Nephron progenitor cell (in vitro differentiated cells): ENCODE results near the gene PC.
A peak's percentile ranks its signal among the peaks of the same experiment; 100 is the strongest.

Experiments used
- DNase-seq: peaks from one replicate; pipeline ENCODE4 v3.0.0; 2021
- H3K27ac Mint-ChIP-seq: 2 replicates; pipeline ENCODE4 v1.8.0; 2021; ENCODE audit warnings: mild to moderate bottlenecking, moderate library complexity, mixed read lengths
- H3K27me3 Mint-ChIP-seq: 2 replicates; pipeline ENCODE4 v1.8.0; 2021; ENCODE audit warnings: mild to moderate bottlenecking, low read depth, mixed read lengths; ENCODE audit not compliant: poor library complexity
- H3K36me3 Mint-ChIP-seq: 2 replicates; pipeline ENCODE4 v1.8.0; 2021; ENCODE audit warnings: low read depth, mixed read lengths
- H3K4me1 Mint-ChIP-seq: 2 replicates; pipeline ENCODE4 v1.8.0; 2021; ENCODE audit warnings: mixed read lengths
- H3K4me3 Mint-ChIP-seq: 2 replicates; pipeline ENCODE4 v1.8.0; 2021; ENCODE audit warnings: mild to moderate bottlenecking, moderate library complexity, mixed read lengths
- H3K9me3 Mint-ChIP-seq: 2 replicates; pipeline ENCODE4 v1.8.0; 2021; ENCODE audit warnings: mild to moderate bottlenecking, moderate library complexity, mixed read lengths
- TF ChIP-seq, protein P1 (sequence below): fragments of 200-600 bp; sonication (generic); IDR thresholded peaks from 2 replicates; pipeline ENCODE4 v1.5.0; 2021; ENCODE audit warnings: antibody characterized with exemption

Gene PC

DNA sequence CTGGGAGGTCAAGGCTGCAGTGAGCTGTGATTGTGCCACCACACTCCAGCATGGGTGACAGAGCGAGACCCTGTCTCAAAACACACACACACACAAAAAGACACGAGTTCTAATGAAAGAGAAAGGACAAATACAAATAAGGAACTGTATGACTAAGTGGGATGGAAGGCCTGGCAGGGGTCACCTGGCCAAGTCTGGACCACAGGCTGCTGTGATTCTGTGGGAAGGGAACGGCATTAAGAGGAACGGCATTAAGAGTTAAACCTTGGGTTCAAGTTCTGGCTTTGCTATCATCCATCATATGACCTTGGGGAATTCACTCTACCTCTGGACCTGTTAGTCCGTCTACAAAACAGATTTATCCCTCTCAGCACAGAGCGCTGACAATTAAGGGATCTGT lies 53.6 kb downstream of the PC start:
- Mint-ChIP-seq H3K4me1 (peaks cover 67% of the 10 kb centered on the region), H3K36me3 (peaks cover 3% of the 10 kb centered on the region), H3K27me3 (peaks cover 14% of the 10 kb centered on the region), H3K4me3 (no peak overlapping the region), H3K27ac (no peak overlapping the region), H3K9me3 (no peaks in the 10 kb centered on the region)
- TF ChIP-seq, protein P1, sequence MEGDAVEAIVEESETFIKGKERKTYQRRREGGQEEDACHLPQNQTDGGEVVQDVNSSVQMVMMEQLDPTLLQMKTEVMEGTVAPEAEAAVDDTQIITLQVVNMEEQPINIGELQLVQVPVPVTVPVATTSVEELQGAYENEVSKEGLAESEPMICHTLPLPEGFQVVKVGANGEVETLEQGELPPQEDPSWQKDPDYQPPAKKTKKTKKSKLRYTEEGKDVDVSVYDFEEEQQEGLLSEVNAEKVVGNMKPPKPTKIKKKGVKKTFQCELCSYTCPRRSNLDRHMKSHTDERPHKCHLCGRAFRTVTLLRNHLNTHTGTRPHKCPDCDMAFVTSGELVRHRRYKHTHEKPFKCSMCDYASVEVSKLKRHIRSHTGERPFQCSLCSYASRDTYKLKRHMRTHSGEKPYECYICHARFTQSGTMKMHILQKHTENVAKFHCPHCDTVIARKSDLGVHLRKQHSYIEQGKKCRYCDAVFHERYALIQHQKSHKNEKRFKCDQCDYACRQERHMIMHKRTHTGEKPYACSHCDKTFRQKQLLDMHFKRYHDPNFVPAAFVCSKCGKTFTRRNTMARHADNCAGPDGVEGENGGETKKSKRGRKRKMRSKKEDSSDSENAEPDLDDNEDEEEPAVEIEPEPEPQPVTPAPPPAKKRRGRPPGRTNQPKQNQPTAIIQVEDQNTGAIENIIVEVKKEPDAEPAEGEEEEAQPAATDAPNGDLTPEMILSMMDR: no peak
- no peak for DNase-seq

DNA sequence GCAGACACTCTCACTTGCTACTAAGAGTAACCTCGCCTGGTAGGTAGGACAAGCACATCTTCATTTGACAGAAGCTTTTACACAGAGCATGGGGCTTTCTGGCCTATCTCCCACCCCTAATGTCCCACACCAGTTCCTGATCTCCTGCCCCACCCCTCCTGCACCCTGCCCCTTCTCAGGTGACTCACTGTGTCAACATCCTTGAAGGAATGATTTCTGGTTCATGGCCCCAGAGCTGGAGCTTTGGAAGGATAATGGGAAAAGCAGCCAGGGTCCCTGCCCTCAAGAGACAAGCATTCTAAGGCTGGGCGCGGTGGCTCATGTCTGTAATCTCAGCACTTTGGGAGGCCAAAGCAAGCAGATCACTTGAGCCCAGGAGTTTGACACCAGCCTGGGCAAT lies 54.1 kb downstream of the PC start:
- Mint-ChIP-seq H3K4me3 (no peak overlapping the region), H3K4me1 (peaks cover 62% of the 10 kb centered on the region), H3K36me3 (no peaks in the 10 kb centered on the region), H3K27ac (no peak overlapping the region), H3K9me3 (no peaks in the 10 kb centered on the region), H3K27me3 (peaks cover 16% of the 10 kb centered on the region)
- TF ChIP-seq, protein P1: no peak
- no peak for DNase-seq

DNA sequence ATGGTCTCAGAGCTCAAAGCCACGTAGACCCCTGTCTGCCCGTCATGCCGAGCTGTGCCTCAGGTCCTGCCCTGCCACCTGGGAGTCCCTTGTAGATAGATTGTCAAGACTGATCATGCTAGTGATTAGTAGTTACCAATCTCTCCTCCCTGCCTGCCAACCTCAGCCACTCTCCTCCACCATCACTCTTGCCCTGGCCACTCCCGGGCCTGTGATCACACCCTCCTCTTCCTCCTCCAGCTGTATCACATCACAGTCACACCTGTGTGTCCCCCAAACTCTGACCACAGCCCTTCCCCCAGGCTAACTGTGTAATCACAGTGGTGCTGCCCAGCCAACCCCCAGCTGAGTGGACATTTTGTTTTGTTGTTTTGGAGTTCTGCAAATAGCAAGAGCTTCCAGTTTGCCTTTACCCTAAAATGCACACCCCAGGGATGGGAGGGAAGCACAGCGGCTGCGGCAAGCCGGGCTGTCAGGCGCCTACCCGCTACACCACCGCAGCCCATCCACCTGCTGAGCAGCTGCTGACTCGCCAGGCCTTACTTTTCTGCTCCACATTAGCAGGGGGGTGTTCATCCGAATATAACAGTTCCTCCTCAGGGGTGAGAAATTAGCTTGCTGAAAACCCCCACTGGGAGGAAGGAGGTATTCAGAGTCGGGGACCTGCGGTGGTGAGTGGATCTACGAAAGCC lies 55.6 kb downstream of the PC start:
- H3K4me3 Mint-ChIP-seq: no peak overlapping the region
- no peak overlapping the region for H3K27ac Mint-ChIP-seq
- no peak for DNase-seq
- H3K4me1 Mint-ChIP-seq: peaks cover 47% of the 10 kb centered on the region
- H3K27me3 Mint-ChIP-seq: peaks cover 16% of the 10 kb centered on the region
- H3K9me3 Mint-ChIP-seq: no peaks in the 10 kb centered on the region
- H3K36me3 Mint-ChIP-seq: no peaks in the 10 kb centered on the region
- TF ChIP-seq, protein P1: no peak

DNA sequence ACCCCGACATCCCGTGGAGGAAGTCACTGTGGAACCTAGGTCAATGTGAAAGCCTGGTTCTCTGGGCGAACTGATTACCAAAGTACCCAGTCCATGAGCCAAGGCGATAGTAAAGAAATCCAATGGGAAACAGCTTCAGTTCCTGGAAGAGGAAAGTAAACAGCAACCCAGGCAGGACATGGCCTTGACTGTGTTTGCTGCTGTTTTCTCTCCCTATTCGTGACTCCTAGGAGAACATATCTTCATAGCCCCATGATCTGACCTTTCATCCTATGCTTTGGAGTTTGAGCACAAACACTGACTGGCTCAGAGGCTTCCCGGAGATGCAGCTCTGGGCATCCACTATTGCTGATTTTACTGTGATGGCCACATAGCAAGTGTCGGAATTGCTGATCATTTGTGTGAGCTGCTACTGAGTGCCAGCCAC lies 56.2 kb downstream of the PC start:
- no peak overlapping the region for H3K4me3 Mint-ChIP-seq
- H3K9me3 Mint-ChIP-seq: no peaks in the 10 kb centered on the region
- H3K27ac Mint-ChIP-seq: no peak overlapping the region
- H3K36me3 Mint-ChIP-seq: no peaks in the 10 kb centered on the region
- no peak for DNase-seq
- TF ChIP-seq, protein P1: no peak
- H3K4me1 Mint-ChIP-seq: peaks cover 41% of the 10 kb centered on the region
- H3K27me3 Mint-ChIP-seq: peaks cover 16% of the 10 kb centered on the region

DNA sequence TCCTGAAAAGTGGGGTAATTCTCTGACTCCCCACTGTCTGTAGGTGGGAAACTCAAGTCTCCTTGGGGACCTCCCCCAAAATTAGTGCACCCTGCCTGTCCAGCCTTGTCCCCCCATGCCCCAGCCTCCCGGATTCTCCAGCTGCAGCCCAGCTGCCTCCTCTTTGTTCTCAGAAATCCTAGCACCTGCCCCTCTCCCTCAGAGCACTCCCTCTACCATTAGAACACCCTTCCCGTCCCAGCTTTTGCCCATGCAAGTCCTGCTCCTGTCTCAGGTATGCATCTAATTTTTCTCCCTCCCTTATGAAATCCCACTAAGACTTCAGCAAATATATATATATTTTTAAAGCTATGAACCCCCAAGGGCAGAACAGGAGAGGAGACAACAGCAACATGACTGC lies 64.0 kb downstream of the PC start:
- peak overlapping the region; percentile 3 for H3K4me3 Mint-ChIP-seq
- peaks cover 4% of the 10 kb centered on the region for H3K27me3 Mint-ChIP-seq
- H3K36me3 Mint-ChIP-seq: peaks cover 5% of the 10 kb centered on the region
- DNase-seq: no peak
- no peak overlapping the region for H3K27ac Mint-ChIP-seq
- peaks cover 4% of the 10 kb centered on the region for H3K9me3 Mint-ChIP-seq
- peaks cover 51% of the 10 kb centered on the region for H3K4me1 Mint-ChIP-seq
- TF ChIP-seq, protein P1: no peak

DNA sequence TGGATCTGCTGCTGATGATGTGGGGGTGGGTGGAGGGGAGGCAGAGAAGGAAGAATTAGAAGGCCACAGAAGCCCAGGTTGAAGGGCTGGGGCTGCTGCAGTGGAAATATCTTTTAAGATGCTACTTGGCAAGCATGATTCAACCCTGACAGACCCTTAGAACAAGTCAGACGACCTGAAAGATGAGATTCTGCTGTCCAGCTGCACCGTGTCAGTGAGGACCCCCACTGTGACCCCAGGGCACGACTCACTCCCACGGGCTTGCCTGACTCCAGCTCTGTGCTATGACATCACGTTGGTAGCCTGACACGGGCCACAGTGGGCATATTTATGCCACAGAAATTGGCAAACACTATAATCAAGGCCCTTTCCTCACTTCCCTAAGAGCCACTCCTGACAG lies 65.3 kb downstream of the PC start:
- Mint-ChIP-seq H3K9me3 (peaks cover 4% of the 10 kb centered on the region), H3K27ac (peak overlapping the region; percentile 42), H3K36me3 (peaks cover 5% of the 10 kb centered on the region), H3K4me3 (peak overlapping the region; percentile 64), H3K4me1 (peaks cover 57% of the 10 kb centered on the region), H3K27me3 (peaks cover 4% of the 10 kb centered on the region)
- DNase-seq: no peak
- TF ChIP-seq, protein P1: no peak
